ENCODE results near the gene IFNL4.

GRCh38 chr19:39206122-39206521 is 42.5 kb downstream of the IFNL4 start:
- TF ChIP-seq POLR2A (IDR thresholded peaks at IDR 0.05), result no peak
- TF ChIP-seq, protein P1, sequence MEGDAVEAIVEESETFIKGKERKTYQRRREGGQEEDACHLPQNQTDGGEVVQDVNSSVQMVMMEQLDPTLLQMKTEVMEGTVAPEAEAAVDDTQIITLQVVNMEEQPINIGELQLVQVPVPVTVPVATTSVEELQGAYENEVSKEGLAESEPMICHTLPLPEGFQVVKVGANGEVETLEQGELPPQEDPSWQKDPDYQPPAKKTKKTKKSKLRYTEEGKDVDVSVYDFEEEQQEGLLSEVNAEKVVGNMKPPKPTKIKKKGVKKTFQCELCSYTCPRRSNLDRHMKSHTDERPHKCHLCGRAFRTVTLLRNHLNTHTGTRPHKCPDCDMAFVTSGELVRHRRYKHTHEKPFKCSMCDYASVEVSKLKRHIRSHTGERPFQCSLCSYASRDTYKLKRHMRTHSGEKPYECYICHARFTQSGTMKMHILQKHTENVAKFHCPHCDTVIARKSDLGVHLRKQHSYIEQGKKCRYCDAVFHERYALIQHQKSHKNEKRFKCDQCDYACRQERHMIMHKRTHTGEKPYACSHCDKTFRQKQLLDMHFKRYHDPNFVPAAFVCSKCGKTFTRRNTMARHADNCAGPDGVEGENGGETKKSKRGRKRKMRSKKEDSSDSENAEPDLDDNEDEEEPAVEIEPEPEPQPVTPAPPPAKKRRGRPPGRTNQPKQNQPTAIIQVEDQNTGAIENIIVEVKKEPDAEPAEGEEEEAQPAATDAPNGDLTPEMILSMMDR (IDR thresholded peaks at IDR 0.05), result no peak
